WTC11 (cell line): Measurements from ENCODE around the gene HBEGF. TPM values are rescaled to one million over a fixed set of nuclear protein-coding genes. Genes with fewer than 3 reads are reported as not detected.

Source experiments
- ATAC-seq: fragments of 200-7000 bp; cut with Tn5 transposase; 2 replicates; pipeline ENCODE4 v1.10.0; 2021; ENCODE audit warnings: mild to moderate bottlenecking, moderate library complexity
- CTCF ChIA-PET: fragments of 300-600 bp; sonication (Branson Sonifier 250); formaldehyde crosslinking; loops from one replicate; lab custom pipeline; 2021; ENCODE audit warnings: antibody characterized with exemption; lab: Charles Lee
- POLR2A ChIA-PET: fragments of 350-600 bp; sonication (Branson Sonifier 250); formaldehyde crosslinking; loops from one replicate; lab custom pipeline; 2021; ENCODE audit warnings: antibody characterized with exemption; lab: Charles Lee
- DNase-seq: peaks from one replicate; pipeline ENCODE4 v3.0.0; 2021; ENCODE audit warnings: low spot score
- H3K27ac Mint-ChIP-seq: 2 replicates; pipeline ENCODE4 v1.8.0; 2021; ENCODE audit warnings: mixed read lengths
- H3K27me3 Mint-ChIP-seq: 2 replicates; pipeline ENCODE4 v1.8.0; 2021; ENCODE audit warnings: low read depth, mild to moderate bottlenecking, moderate library complexity, mixed read lengths
- H3K36me3 Mint-ChIP-seq: 2 replicates; pipeline ENCODE4 v1.8.0; 2021; ENCODE audit warnings: mixed read lengths
- H3K4me1 Mint-ChIP-seq: 2 replicates; pipeline ENCODE4 v1.8.0; 2022; ENCODE audit warnings: mixed read lengths
- H3K4me3 Mint-ChIP-seq: 2 replicates; pipeline ENCODE4 v1.8.0; 2021; ENCODE audit warnings: mild to moderate bottlenecking, moderate library complexity, mixed read lengths
- H3K9me3 Mint-ChIP-seq: 2 replicates; pipeline ENCODE4 v1.8.0; 2021; ENCODE audit warnings: mixed read lengths
- CBFB ChIP-seq: sonication (generic); formaldehyde crosslinking; IDR thresholded peaks from 2 replicates; pipeline ENCODE4 v1.8.1; 2022; ENCODE audit warnings: mild to moderate bottlenecking, low read depth, missing genetic modification reagents
- CREB1 ChIP-seq: sonication (generic); formaldehyde crosslinking; IDR thresholded peaks from 2 replicates; pipeline ENCODE4 v1.8.0; 2023; ENCODE audit warnings: mild to moderate bottlenecking, missing genetic modification reagents
- HMGA2 ChIP-seq: fragments of 250-450 bp; sonication (Bioruptor Pico); IDR thresholded peaks from 2 replicates; pipeline ENCODE4 v1.4.0; 2021; ENCODE audit warnings: mild to moderate bottlenecking, moderate library complexity
- SMAD4 ChIP-seq: sonication (generic); formaldehyde crosslinking; IDR thresholded peaks from 2 replicates; pipeline ENCODE4 v1.8.0; 2022; ENCODE audit warnings: mild to moderate bottlenecking, missing genetic modification reagents
- total RNA-seq: library from RNA; stranded (reverse); gene quantifications from 3 replicates; pipeline ENCODE4 v1.2.3, GENCODE V29; 2021
- TF ChIP-seq, protein P1 (sequence below): sonication (generic); formaldehyde crosslinking; IDR thresholded peaks from 2 replicates; pipeline ENCODE4 v1.8.1; 2022; ENCODE audit warnings: mild to moderate bottlenecking, moderate library complexity, missing genetic modification reagents

HBEGF gene
- total RNA-seq, 1 experiment from 2014 or later: 4.0 TPM

DNA sequence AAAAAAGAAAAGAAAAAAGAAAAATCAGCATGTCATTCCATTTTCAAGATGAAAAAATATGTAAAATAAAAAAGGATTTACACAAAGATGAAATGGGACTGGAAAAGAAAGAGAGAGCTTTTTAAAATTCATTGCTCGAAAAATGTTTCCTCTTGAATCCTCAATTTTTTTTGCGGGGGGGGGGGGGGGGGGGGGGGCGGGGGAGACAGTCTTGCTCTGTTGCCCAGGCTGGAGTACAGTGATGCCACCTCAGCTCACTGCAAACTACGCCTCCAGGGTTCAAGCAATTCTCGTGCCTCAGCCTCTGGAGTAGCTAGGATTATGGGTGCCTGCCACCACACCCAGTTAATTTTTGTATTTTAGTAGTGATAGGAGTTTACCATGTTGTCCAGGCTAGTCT, 60.0 kb downstream of the HBEGF start:
- ChIA-PET POLR2A (interaction anchor here (0.7 kb wide), 1 partner anchor 49 kb away, joined by 4 read pairs; no protein-coding TSS in a partner anchor), CTCF (interaction anchor here (0.6 to 1.1 kb wide), 5 partner anchors 42 to 769 kb away, joined by 3 to 5 read pairs (median 3); no protein-coding TSS in a partner anchor)
- no peaks in the 10 kb centered on the region for H3K9me3 Mint-ChIP-seq
- DNase-seq: no peak
- H3K27me3 Mint-ChIP-seq: no peaks in the 10 kb centered on the region
- H3K4me1 Mint-ChIP-seq: no peaks in the 10 kb centered on the region
- no peak overlapping the region for H3K4me3 Mint-ChIP-seq
- no peak for ATAC-seq
- H3K27ac Mint-ChIP-seq: no peak overlapping the region
- TF ChIP-seq, protein P1, sequence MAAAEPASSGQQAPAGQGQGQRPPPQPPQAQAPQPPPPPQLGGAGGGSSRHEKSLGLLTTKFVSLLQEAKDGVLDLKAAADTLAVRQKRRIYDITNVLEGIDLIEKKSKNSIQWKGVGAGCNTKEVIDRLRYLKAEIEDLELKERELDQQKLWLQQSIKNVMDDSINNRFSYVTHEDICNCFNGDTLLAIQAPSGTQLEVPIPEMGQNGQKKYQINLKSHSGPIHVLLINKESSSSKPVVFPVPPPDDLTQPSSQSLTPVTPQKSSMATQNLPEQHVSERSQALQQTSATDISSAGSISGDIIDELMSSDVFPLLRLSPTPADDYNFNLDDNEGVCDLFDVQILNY (CRISPR knock-in tag): no peak
- TF ChIP-seq SMAD4 (CRISPR knock-in tag): no peak
- H3K36me3 Mint-ChIP-seq: no peaks in the 10 kb centered on the region

DNA sequence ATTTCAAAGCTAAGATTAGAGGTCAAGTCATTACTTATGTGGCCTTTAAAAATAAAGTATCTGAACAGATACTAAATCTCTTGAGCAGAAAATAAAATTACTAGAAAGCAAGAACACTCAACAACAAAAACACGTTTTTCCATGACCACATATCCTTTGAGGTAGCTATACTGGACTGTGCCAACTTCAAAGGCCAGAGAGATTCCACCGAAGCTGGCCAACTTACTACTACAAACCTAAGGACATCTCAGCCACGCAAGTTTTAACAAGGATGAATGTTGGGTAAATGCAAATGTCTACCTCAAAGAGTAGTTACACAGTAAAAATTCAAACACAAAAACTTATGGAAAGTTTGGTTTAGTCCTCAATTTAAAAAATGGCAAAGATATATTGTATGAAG, 62.4 kb downstream of the HBEGF start:
- TF ChIP-seq CREB1 (CRISPR knock-in tag) (no peak), HMGA2 (CRISPR knock-in tag) (no peak), CBFB (CRISPR knock-in tag) (no peak)
- TF ChIP-seq, all 79 proteins: peak for 0
- no peak overlapping the region for H3K4me3 Mint-ChIP-seq
- CTCF ChIA-PET: interaction anchor here (1.3 kb wide), 1 partner anchor 79 kb away, joined by 3 read pairs; no protein-coding TSS in a partner anchor
- H3K27me3 Mint-ChIP-seq: no peaks in the 10 kb centered on the region
- 0 out of 2 replicates have a peak, but pooled peaks cover 3% of the 10 kb centered on the region for H3K36me3 Mint-ChIP-seq
- no peaks in the 10 kb centered on the region for H3K4me1 Mint-ChIP-seq
- POLR2A ChIA-PET: no interaction called here
- ATAC-seq (no peak), DNase-seq (no peak)
- H3K9me3 Mint-ChIP-seq: no peaks in the 10 kb centered on the region
- no peak overlapping the region for H3K27ac Mint-ChIP-seq

Other genes with a start within 250 kb of the HBEGF start
- 6.0 to 9.0 TPM (median 6.4 TPM) in 3 replicates for gene PURA, start 232.5 kb downstream of the HBEGF start, total RNA-seq
- gene IGIP, start 220.7 kb downstream of the HBEGF start, total RNA-seq: 1.2 to 1.7 TPM (median 1.5 TPM) in 3 replicates
- 27.7 to 29.3 TPM (median 28.9 TPM) in 3 replicates for gene CYSTM1, start 171.4 kb downstream of the HBEGF start, total RNA-seq
- gene PFDN1, start 43.5 kb downstream of the HBEGF start, total RNA-seq: 44.1 to 46.4 TPM (median 46.2 TPM) in 3 replicates
- 0.37 to 0.76 TPM (median 0.50 TPM) in 3 replicates for gene SLC4A9, start 13.6 kb upstream of the HBEGF start, total RNA-seq
- 89.8 to 113 TPM (median 105 TPM) in 3 replicates for gene ANKHD1, start 55.2 kb upstream of the HBEGF start, total RNA-seq
- 8.4 to 9.8 TPM (median 8.8 TPM) in 3 replicates for gene EIF4EBP3, start 201.1 kb upstream of the HBEGF start, total RNA-seq
- gene SRA1, start 210.9 kb upstream of the HBEGF start, total RNA-seq: 34.5 to 37.8 TPM (median 34.6 TPM) in 3 replicates
- 23.7 to 25.9 TPM (median 25.2 TPM) in 3 replicates for gene APBB3, start 218.0 kb upstream of the HBEGF start, total RNA-seq
- 74.7 to 75.7 TPM (median 74.8 TPM) in 3 replicates for gene SLC35A4, start 218.2 kb upstream of the HBEGF start, total RNA-seq